Measurements from ENCODE around the gene NUSAP1.

The NUSAP1 gene

DNA sequence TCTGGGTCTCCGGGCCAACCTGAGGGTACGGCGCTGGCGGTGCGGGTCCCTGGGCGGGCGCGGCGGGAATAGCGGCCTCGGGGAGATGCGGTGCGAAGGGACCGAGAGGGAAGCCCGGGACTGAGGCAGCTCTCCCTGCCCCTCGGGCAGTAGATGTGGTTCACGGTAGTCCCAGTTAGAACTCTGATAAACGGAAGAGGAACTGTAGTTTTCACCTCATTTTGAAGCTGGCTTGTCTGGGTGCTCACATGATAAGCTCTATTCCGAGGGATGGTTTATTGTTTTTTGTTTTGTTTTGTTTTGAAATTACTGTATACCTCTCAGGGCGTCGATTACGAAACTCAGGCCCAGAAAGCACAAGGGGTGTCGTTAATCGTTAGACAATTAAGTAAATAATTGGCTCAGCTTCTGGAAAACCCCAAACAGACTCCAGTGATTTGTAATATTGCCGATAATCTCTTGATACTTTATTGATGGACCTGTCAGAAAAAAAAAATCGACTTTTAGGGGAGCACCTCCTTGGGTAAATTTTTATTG lies 413 bp downstream of the NUSAP1 start:
- peak overlapping the region; percentile 66 for H3K27ac ChIP-seq (ENCODE audit: insufficient read depth, low read depth, low read length, poor library complexity, severe bottlenecking)
- peak overlapping the region; percentile 91 for H3K4me3 ChIP-seq (ENCODE audit: insufficient read depth, low read depth, low read length)
- WGBS, 2 experiments: 1 to 2% methylated on average over 26 of the region's 26 CpGs
- no peaks in the 10 kb centered on the region for H3K27me3 ChIP-seq (ENCODE audit: control insufficient read depth, insufficient read depth, low read length, poor library complexity, severe bottlenecking)
- no peaks in the 10 kb centered on the region for H3K4me1 ChIP-seq (ENCODE audit: control insufficient read depth, insufficient read depth, low read length)
- H3K36me3 ChIP-seq (ENCODE audit: control insufficient read depth, insufficient read depth, low read length): peaks cover under 1% of the 10 kb centered on the region
- H3K9me3 ChIP-seq (ENCODE audit: control insufficient read depth, low read length): no peaks in the 10 kb centered on the region

DNA sequence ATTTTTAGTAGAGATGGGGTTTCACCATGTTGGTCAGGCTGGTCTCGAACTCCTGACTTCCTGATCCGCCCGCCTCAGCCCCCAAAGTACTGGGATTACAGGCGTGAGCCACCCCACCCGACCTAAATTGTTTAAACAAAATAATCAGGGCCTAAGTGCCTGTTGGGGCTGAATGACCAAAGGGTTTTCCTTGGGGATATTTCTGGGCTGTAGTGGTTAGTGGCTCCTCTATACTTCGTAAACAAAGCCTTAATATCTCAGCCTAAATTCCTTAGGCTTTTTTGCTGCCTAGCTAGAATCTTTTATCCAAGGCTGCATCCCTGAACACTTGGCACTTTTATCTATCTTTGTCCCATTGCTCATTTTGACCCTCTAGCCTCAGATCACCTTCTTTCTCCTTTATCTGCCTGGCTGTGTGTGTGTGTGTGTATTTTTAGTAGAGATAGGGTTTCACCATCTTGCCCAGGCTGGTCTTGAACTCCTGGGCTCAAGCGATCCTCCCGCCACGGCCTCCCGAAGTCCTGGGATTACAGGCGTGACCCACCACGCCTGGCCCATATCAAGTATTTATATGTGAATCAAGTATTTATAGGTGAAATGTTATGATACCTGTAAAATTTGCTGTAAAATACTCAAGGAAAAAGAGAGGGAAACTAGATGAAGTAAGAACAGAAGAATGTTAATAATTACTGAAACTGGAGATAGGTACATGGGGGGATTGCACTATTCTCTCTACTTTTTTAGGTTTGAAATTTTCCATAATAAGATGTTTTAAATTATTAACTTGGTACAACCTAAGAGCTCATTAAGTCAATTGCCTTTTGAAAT lies 1.8 kb downstream of the NUSAP1 start:
- no peaks in the 10 kb centered on the region for H3K9me3 ChIP-seq (ENCODE audit: control insufficient read depth, low read length)
- H3K4me3 ChIP-seq (ENCODE audit: insufficient read depth, low read depth, low read length): peak overlapping the region; percentile 91
- H3K36me3 ChIP-seq (ENCODE audit: control insufficient read depth, insufficient read depth, low read length): peaks cover 9% of the 10 kb centered on the region
- WGBS, 2 experiments: 85 to 93% methylated on average over 12 of the region's 12 CpGs
- no peaks in the 10 kb centered on the region for H3K4me1 ChIP-seq (ENCODE audit: control insufficient read depth, insufficient read depth, low read length)
- no peak overlapping the region for H3K27ac ChIP-seq (ENCODE audit: insufficient read depth, low read depth, low read length, poor library complexity, severe bottlenecking)
- no peaks in the 10 kb centered on the region for H3K27me3 ChIP-seq (ENCODE audit: control insufficient read depth, insufficient read depth, low read length, poor library complexity, severe bottlenecking)

DNA sequence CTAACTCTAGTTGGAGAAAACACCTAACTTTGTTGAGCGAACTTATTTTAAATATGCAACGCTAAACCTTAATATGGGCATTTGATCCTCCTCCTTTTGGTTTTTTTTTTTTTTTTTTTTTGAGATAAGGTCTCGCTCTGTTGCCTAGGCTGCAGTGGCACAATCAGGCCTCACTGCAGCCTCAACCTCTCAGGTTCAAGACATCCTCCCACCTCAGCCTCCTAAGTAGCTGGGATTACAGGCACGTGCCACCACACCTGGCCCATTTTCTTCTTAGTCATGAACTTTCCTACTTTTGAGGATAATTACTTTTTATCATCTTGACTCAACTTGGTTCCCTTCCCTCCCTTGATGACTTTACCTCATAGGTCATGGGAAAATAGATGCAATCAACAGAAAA lies 3.9 kb downstream of the NUSAP1 start:
- H3K36me3 ChIP-seq (ENCODE audit: control insufficient read depth, insufficient read depth, low read length): peaks cover 22% of the 10 kb centered on the region

DNA sequence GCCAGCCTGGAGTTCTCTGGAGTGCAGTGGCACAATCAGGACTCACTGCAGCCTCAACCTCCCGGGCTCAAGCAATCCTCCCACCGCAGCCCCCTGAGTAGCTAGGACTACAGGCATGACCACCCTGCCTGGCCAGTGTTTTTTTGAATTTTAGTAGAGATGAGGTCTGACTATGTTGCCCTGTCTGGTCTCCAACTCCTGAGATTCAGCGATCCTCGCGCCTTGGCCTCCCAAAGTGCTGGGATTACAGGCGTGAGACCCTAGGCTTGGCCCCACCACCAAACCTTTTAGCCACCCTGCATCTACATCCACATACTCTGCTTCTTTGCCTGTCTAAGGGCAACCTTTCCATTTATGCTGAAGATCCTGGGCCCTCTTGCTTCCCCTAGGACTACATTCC lies 4.4 kb downstream of the NUSAP1 start:
- no peak overlapping the region for H3K27ac ChIP-seq (ENCODE audit: insufficient read depth, low read depth, low read length, poor library complexity, severe bottlenecking)
- H3K27me3 ChIP-seq (ENCODE audit: control insufficient read depth, insufficient read depth, low read length, poor library complexity, severe bottlenecking): no peaks in the 10 kb centered on the region
- no peak overlapping the region for H3K4me3 ChIP-seq (ENCODE audit: insufficient read depth, low read depth, low read length)
- no peaks in the 10 kb centered on the region for H3K9me3 ChIP-seq (ENCODE audit: control insufficient read depth, low read length)
- peaks cover 27% of the 10 kb centered on the region for H3K36me3 ChIP-seq (ENCODE audit: control insufficient read depth, insufficient read depth, low read length)
- H3K4me1 ChIP-seq (ENCODE audit: control insufficient read depth, insufficient read depth, low read length): no peaks in the 10 kb centered on the region
- WGBS, 2 experiments: 93 to 96% methylated on average over 6 of the region's 6 CpGs

More for the DNA sequence above, 3.9 kb downstream of the NUSAP1 start:
- 92 to 93% methylated on average over 4 of the region's 4 CpGs for WGBS, 2 experiments
- no peaks in the 10 kb centered on the region for H3K27me3 ChIP-seq (ENCODE audit: control insufficient read depth, insufficient read depth, low read length, poor library complexity, severe bottlenecking)
- no peaks in the 10 kb centered on the region for H3K9me3 ChIP-seq (ENCODE audit: control insufficient read depth, low read length)
- no peak overlapping the region for H3K27ac ChIP-seq (ENCODE audit: insufficient read depth, low read depth, low read length, poor library complexity, severe bottlenecking)
- no peak overlapping the region for H3K4me3 ChIP-seq (ENCODE audit: insufficient read depth, low read depth, low read length)
- H3K4me1 ChIP-seq (ENCODE audit: control insufficient read depth, insufficient read depth, low read length): no peaks in the 10 kb centered on the region

DNA sequence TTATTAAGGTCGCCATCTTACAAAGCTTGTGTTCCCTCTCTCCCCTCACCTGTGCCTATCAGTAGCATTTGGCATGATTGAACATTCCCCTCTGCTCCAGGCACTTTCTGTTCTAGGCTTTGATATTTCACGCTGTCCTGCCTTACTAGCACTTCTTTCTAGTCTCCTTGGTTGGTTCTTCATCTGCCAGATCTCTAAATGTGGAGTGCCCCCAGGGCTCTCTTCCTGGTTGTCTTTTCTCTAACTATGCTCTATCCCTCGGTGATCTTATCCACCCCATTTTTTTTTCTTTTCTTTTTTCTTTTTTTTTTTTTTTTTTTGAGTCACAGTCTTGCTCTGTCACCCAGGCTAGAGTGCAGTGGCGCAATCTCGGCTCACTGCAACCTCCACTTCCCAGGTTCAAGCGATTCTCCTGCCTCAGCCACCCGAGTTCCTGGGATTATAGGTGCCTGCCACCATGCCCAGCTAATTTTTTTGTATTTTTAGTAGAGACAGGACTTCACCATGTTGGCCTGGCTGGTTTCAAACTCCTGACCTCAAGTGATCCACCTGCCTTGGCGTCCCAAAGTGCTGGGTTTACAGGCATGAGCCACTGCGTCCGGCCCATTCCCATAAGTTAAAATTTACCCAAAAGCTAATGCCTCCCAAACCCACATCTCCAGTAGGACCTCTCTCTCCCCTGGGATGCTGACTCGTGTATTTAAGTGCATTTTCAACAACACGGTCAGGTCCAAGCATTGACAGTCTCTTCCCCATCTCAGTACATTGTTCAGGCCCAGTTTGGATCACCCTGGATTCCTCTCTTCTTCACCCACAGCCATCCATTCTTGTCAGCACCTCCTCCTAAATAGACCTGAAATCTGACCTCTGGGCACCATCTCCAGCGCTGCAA lies 5.2 kb downstream of the NUSAP1 start:
- H3K36me3 ChIP-seq (ENCODE audit: control insufficient read depth, insufficient read depth, low read length): peaks cover 35% of the 10 kb centered on the region
- no peaks in the 10 kb centered on the region for H3K9me3 ChIP-seq (ENCODE audit: control insufficient read depth, low read length)
- H3K4me1 ChIP-seq (ENCODE audit: control insufficient read depth, insufficient read depth, low read length): no peaks in the 10 kb centered on the region
- H3K27ac ChIP-seq (ENCODE audit: insufficient read depth, low read depth, low read length, poor library complexity, severe bottlenecking): no peak overlapping the region
- no peaks in the 10 kb centered on the region for H3K27me3 ChIP-seq (ENCODE audit: control insufficient read depth, insufficient read depth, low read length, poor library complexity, severe bottlenecking)
- WGBS, 2 experiments: 92 to 93% methylated on average over 13 of the region's 13 CpGs
- no peak overlapping the region for H3K4me3 ChIP-seq (ENCODE audit: insufficient read depth, low read depth, low read length)

DNA sequence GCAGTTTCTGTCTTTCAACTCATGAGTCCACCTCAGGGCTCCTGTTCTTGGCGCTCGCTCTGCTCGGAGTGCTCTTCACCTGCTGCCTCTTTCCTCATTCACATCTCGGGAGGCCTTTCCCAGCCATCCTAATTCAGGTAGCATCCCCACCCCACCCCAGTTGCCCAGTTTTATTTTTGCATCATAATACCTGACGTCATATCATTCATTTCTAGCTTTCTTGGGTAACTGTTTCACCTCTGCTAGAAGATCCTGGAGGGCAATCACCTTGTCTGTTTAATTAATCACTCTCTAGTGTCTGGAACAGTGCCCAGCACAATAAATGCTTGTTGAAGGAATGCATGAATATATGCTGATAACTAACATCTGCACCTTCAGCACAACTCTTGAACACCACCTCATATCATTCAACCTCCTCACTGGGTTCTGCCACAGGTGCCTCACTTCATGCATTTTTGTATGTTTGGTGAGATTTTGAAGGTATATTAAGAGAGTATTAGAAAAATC lies 7.6 kb downstream of the NUSAP1 start:
- Histone ChIP-seq H3K27ac (ENCODE audit: insufficient read depth, low read depth, low read length, poor library complexity, severe bottlenecking) (no peak overlapping the region), H3K36me3 (ENCODE audit: control insufficient read depth, insufficient read depth, low read length) (peaks cover 54% of the 10 kb centered on the region), H3K27me3 (ENCODE audit: control insufficient read depth, insufficient read depth, low read length, poor library complexity, severe bottlenecking) (no peaks in the 10 kb centered on the region), H3K4me1 (ENCODE audit: control insufficient read depth, insufficient read depth, low read length) (no peaks in the 10 kb centered on the region), H3K9me3 (ENCODE audit: control insufficient read depth, low read length) (no peaks in the 10 kb centered on the region), H3K4me3 (ENCODE audit: insufficient read depth, low read depth, low read length) (no peak overlapping the region)
- 84 to 87% methylated on average over 5 of the region's 5 CpGs for WGBS, 2 experiments

DNA sequence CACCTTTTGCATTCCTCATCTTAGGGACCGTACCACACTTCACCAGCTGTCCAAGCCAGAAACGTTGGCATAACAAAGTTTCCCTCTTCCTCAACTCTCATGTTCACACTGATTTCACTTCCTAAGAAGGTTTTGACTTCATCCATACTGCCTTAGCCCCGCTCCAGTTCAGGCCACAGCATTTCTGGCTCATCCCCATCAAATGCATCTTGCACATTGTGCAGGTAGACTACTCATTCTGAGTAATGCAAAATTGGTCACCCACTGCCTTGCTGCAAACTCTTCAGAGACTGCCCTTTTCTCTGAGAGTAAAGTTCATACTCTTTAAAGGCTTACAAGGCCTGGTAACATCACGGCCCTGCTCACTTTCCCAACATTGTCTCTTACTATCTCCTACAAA lies 8.8 kb downstream of the NUSAP1 start:
- H3K9me3 ChIP-seq (ENCODE audit: control insufficient read depth, low read length): no peaks in the 10 kb centered on the region
- H3K36me3 ChIP-seq (ENCODE audit: control insufficient read depth, insufficient read depth, low read length): peaks cover 63% of the 10 kb centered on the region
- no peaks in the 10 kb centered on the region for H3K4me1 ChIP-seq (ENCODE audit: control insufficient read depth, insufficient read depth, low read length)
- no peaks in the 10 kb centered on the region for H3K27me3 ChIP-seq (ENCODE audit: control insufficient read depth, insufficient read depth, low read length, poor library complexity, severe bottlenecking)
- H3K4me3 ChIP-seq (ENCODE audit: insufficient read depth, low read depth, low read length): no peak overlapping the region
- H3K27ac ChIP-seq (ENCODE audit: insufficient read depth, low read depth, low read length, poor library complexity, severe bottlenecking): no peak overlapping the region
- WGBS, 2 experiments: 79 to 81% methylated on average over 4 of the region's 4 CpGs

DNA sequence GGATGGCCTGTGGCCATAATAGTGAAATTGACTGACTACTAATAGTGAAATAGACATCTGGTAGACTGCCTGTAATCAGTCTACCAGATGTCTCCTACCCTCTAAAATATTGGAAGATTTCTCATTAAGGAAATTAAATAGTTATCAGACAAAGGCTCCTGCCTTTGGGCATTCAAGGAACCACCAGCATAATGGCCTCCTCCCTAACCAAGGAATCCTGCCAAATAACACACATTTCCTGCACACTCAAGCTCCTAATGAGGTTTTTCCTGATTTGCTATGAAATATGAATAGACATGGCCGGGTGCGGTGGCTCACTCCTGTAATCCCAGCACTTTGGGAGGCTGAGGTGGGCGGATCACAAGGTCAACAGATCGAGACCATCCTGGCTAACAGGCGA lies 14.6 kb downstream of the NUSAP1 start:
- WGBS, 2 experiments: 91 to 98% methylated on average over 5 of the region's 5 CpGs
- no peaks in the 10 kb centered on the region for H3K4me1 ChIP-seq (ENCODE audit: control insufficient read depth, insufficient read depth, low read length)

DNA sequence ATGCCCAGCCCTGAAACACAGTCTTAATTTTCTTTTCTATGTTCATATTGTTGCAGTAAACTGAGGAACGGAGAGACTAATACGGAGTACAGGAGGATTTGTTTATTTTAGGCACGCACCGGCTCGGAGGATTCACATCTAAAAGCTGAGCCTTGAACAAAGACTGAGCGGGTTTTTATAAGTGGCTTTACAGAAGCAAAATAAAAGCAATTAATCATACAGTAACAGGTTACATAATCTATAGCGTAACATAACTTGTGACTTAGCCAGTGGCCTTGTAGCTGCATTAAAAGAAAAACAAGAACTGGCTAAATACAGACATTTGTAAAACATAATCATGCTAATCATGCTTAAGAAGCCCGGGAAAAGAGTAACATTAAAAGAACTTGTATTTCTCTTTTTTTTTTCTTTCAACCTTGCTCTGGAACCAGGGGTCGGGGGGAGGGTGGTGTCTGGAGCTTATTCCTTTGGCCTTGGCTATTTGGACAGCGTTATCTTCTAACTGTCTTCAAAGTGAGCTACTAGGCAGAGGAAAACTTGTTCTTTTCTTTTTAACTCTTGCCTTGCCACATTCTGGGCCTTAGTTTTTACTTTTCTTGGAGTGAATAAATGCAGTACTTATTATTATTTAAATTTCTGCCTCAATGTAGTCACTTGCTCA lies 17.5 kb downstream of the NUSAP1 start:
- H3K9me3 ChIP-seq (ENCODE audit: control insufficient read depth, low read length): no peaks in the 10 kb centered on the region
- no peak overlapping the region for H3K27ac ChIP-seq (ENCODE audit: insufficient read depth, low read depth, low read length, poor library complexity, severe bottlenecking)
- H3K27me3 ChIP-seq (ENCODE audit: control insufficient read depth, insufficient read depth, low read length, poor library complexity, severe bottlenecking): no peaks in the 10 kb centered on the region
- 97% methylated on average over 10 of the region's 10 CpGs for WGBS, 2 experiments
- H3K36me3 ChIP-seq (ENCODE audit: control insufficient read depth, insufficient read depth, low read length): peaks cover 77% of the 10 kb centered on the region
- no peak overlapping the region for H3K4me3 ChIP-seq (ENCODE audit: insufficient read depth, low read depth, low read length)
- no peaks in the 10 kb centered on the region for H3K4me1 ChIP-seq (ENCODE audit: control insufficient read depth, insufficient read depth, low read length)

More for the DNA sequence above, 14.6 kb downstream of the NUSAP1 start:
- Histone ChIP-seq H3K9me3 (ENCODE audit: control insufficient read depth, low read length) (no peaks in the 10 kb centered on the region), H3K4me3 (ENCODE audit: insufficient read depth, low read depth, low read length) (no peak overlapping the region), H3K27me3 (ENCODE audit: control insufficient read depth, insufficient read depth, low read length, poor library complexity, severe bottlenecking) (no peaks in the 10 kb centered on the region), H3K27ac (ENCODE audit: insufficient read depth, low read depth, low read length, poor library complexity, severe bottlenecking) (no peak overlapping the region), H3K36me3 (ENCODE audit: control insufficient read depth, insufficient read depth, low read length) (peaks cover 83% of the 10 kb centered on the region)

Data from ectodermal cell (in vitro differentiated cells).